ENCODE measurements around the gene ZNF710.

The ZNF710 gene

GRCh38 chr15:90042356-90042755, 41.2 kb downstream of the ZNF710 start:
- no peak for DNase-seq

- DNase-seq: no peak
These were observed 41.8 kb downstream of the ZNF710 start for GRCh38 chr15:90042766-90043529.

- no peak for DNase-seq
These were observed 42.4 kb downstream of the ZNF710 start for GRCh38 chr15:90043530-90044010.

GRCh38 chr15:90044191-90044590, 43.1 kb downstream of the ZNF710 start:
- DNase-seq: no peak

GRCh38 chr15:90044916-90045371, 43.8 kb downstream of the ZNF710 start:
- peak in 1 of 2 donors; percentile 50 for DNase-seq

GRCh38 chr15:90046289-90046688, 45.2 kb downstream of the ZNF710 start:
- no peak for DNase-seq

GRCh38 chr15:90046911-90047392, 45.8 kb downstream of the ZNF710 start:
- no peak for DNase-seq

GRCh38 chr15:90047956-90048575, 46.9 kb downstream of the ZNF710 start:
- DNase-seq: no peak

GRCh38 chr15:90049030-90049429, 47.9 kb downstream of the ZNF710 start:
- no peak for DNase-seq

- DNase-seq: no peak
These were observed 48.8 kb downstream of the ZNF710 start for GRCh38 chr15:90049666-90050604.

GRCh38 chr15:90051874-90052273, 50.8 kb downstream of the ZNF710 start:
- DNase-seq: no peak

- no peak for DNase-seq
These were observed 52.8 kb downstream of the ZNF710 start for GRCh38 chr15:90053685-90054466.

- no peak for DNase-seq
These were observed 53.5 kb downstream of the ZNF710 start for GRCh38 chr15:90054618-90055097.

- DNase-seq: no peak
These were observed 54.1 kb downstream of the ZNF710 start for GRCh38 chr15:90055182-90055581.

GRCh38 chr15:90056529-90056928, 55.4 kb downstream of the ZNF710 start:
- DNase-seq: no peak

- DNase-seq: peak; percentile 54 to 70
These were observed 57.2 kb downstream of the ZNF710 start for GRCh38 chr15:90058308-90058707.

- DNase-seq: peak in 1 of 2 donors; percentile 15
These were observed 57.7 kb downstream of the ZNF710 start for GRCh38 chr15:90058775-90059174.

GRCh38 chr15:90059208-90059985, 58.3 kb downstream of the ZNF710 start:
- peak; percentile 99 for DNase-seq

GRCh38 chr15:90060797-90061196, 59.7 kb downstream of the ZNF710 start:
- DNase-seq: peak in 1 of 2 donors; percentile 64

- no peak for DNase-seq
These were observed 60.9 kb downstream of the ZNF710 start for GRCh38 chr15:90062023-90062442.

- DNase-seq: no peak
These were observed 61.4 kb downstream of the ZNF710 start for GRCh38 chr15:90062462-90062932.

Data from inflammatory macrophage (primary cell).